K562 (cell line): ENCODE results near the gene NDUFAF4. TPM values are rescaled to one million over a fixed set of nuclear protein-coding genes. Genes with fewer than 3 reads are reported as not detected.

Source experiments
- ATAC-seq: fragments of 200-7000 bp; cut with Tn5 transposase; 3 replicates; pipeline ENCODE4 v1.9.1; 2020; ENCODE audit warnings: moderate library complexity
- BruUV-seq: library from RNA; stranded (reverse); fragments of 400-500 nt; replicated peaks from 2 replicates; lab custom pipeline; 2021; lab: Mats Ljungman, UMichigan
- CTCF ChIA-PET: fragments of 300-600 bp; formaldehyde crosslinking; extraction: SDS; loops from one replicate; lab custom pipeline; 2021; ENCODE audit warnings: low intra/inter-chr PET ratio; lab: Yijun Ruan, JAX
- POLR2A ChIA-PET: fragments of 300-600, 350-650 bp; sonication (Branson Sonifier 250); formaldehyde crosslinking; extraction: SDS; loops from one replicate; lab custom pipeline; 2021; ENCODE audit warnings: antibody characterized with exemption, inconsistent platforms; lab: Yijun Ruan, JAX
- DNase-seq, 4 experiments: peaks; one replicate each; pipeline versions ENCODE4 v3.0.0 to v3.0.0-alpha.2; 2011 to 2018; ENCODE audit warnings: low spot score in 3 of 4, mixed read lengths in 3 of 4; ENCODE audit errors: extremely low read depth in 1 of 4
- FAIRE-seq: peaks from 2 replicates; lab custom pipeline; 2011; peaks lifted over from hg19 to GRCh38; lab: Jason Lieb, UNC
- H2AFZ ChIP-seq: 2 replicates; pipeline ENCODE4 v1.6.0; 2011; ENCODE audit warnings: low read depth, low read length, control low read depth, inconsistent platforms
- H3K27ac ChIP-seq: fragments of 200-600 bp; 3 replicates; pipeline ENCODE4 v1.8.0; 2011; ENCODE audit warnings: low read depth, mild to moderate bottlenecking, control low read depth, inconsistent platforms, low read length, moderate library complexity, mixed read lengths; ENCODE audit errors: extremely low read depth
- H3K27me3 ChIP-seq, 2 experiments: fragments of 300-600 bp in 1 of 2; 2 replicates in 1 of 2; 3 replicates in 1 of 2; pipeline versions ENCODE4 v1.6.0 to v1.8.0; 2011; ENCODE audit warnings: inconsistent platforms in 2 of 2, low read length in 2 of 2, mild to moderate bottlenecking in 1 of 2, mixed read lengths in 1 of 2, moderate library complexity in 1 of 2; ENCODE audit not compliant: control insufficient read depth in 2 of 2, insufficient read depth in 2 of 2
- H3K36me3 ChIP-seq: fragments of 300-600 bp; 3 replicates; pipeline ENCODE4 v1.8.0; 2011; ENCODE audit warnings: mild to moderate bottlenecking, low read length, inconsistent platforms; ENCODE audit not compliant: control insufficient read depth, insufficient read depth
- H3K4me1 ChIP-seq, 2 experiments: fragments of 200-600 bp in 1 of 2; replicated peaks in 1 of 2; 2 replicates in 1 of 2; 3 replicates in 1 of 2; pipeline versions ENCODE4 v1.5.1 to v1.8.0; 2011; ENCODE audit warnings: inconsistent platforms in 2 of 2, low read length in 2 of 2, mild to moderate bottlenecking in 1 of 2, mixed read lengths in 1 of 2, moderate library complexity in 1 of 2; ENCODE audit not compliant: control insufficient read depth in 2 of 2, insufficient read depth in 2 of 2
- H3K4me2 ChIP-seq: 2 replicates; pipeline ENCODE4 v1.6.1; 2011; ENCODE audit warnings: low read length, control low read depth, inconsistent platforms, mixed read lengths; ENCODE audit not compliant: insufficient read depth
- H3K4me3 ChIP-seq: fragments of 200-600 bp; sonication (generic), shearing (Covaris generic); 2 replicates; pipeline ENCODE4 v1.5.1; 2016; ENCODE audit warnings: control low read depth, inconsistent platforms
- H3K79me2 ChIP-seq: fragments of 200-600 bp; 3 replicates; pipeline ENCODE4 v1.8.0; 2011; ENCODE audit warnings: low read length, inconsistent platforms; ENCODE audit not compliant: control insufficient read depth, insufficient read depth
- H3K9ac ChIP-seq, 2 experiments: 2 replicates each; pipeline versions ENCODE4 v1.6.0 to v1.6.1; 2011; ENCODE audit warnings: low read depth in 2 of 2, low read length in 2 of 2, control low read depth in 1 of 2, inconsistent platforms in 1 of 2, mild to moderate bottlenecking in 1 of 2, mixed read lengths in 1 of 2; ENCODE audit not compliant: insufficient read depth in 1 of 2
- H3K9me1 ChIP-seq: one replicate; pipeline ENCODE4 v1.6.0; 2011; ENCODE audit warnings: inconsistent platforms, mild to moderate bottlenecking, low read length, moderate library complexity; ENCODE audit not compliant: control insufficient read depth, insufficient read depth
- H3K9me3 ChIP-seq: replicated peaks from 2 replicates; pipeline ENCODE4 v1.5.1; 2011; ENCODE audit warnings: low read depth, low read length, inconsistent platforms; ENCODE audit not compliant: control insufficient read depth, insufficient read depth
- H4K20me1 ChIP-seq: replicated peaks from 2 replicates; pipeline ENCODE4 v1.6.1; 2011; ENCODE audit warnings: low read length, inconsistent platforms, mixed read lengths; ENCODE audit not compliant: control insufficient read depth, insufficient read depth
- NONO ChIP-seq, 2 experiments: fragments of 200-400 bp in 1 of 2; fragments of 450-650 bp in 1 of 2; formaldehyde crosslinking in 1 of 2; IDR thresholded peaks; 2 replicates each; pipeline ENCODE4 v1.6.1; 2017; ENCODE audit warnings: low read depth in 2 of 2, mild to moderate bottlenecking in 2 of 2, moderate library complexity in 2 of 2, low read length in 1 of 2
- NR2C1 ChIP-seq, 2 experiments: fragments of 450-650 bp; IDR thresholded peaks; 2 replicates each; pipeline ENCODE4 v1.6.1; 2017; ENCODE audit warnings: mild to moderate bottlenecking in 2 of 2, antibody characterized with exemption in 1 of 2, inconsistent platforms in 1 of 2, missing compliant biosample characterization in 1 of 2, missing genetic modification characterization in 1 of 2
- SMARCC2 ChIP-seq: fragments of 450-650 bp; IDR thresholded peaks from 2 replicates; pipeline ENCODE4 v1.6.1; 2017; ENCODE audit warnings: antibody characterized with exemption, moderate library complexity, mild to moderate bottlenecking, low read depth
- XRCC5 ChIP-seq: fragments of 200-400 bp; formaldehyde crosslinking; IDR thresholded peaks from 2 replicates; pipeline ENCODE4 v1.6.1; 2017; ENCODE audit warnings: low read depth, mild to moderate bottlenecking, low read length
- ZNF384 ChIP-seq: IDR thresholded peaks from 2 replicates; pipeline ENCODE4 v1.6.1; 2012; ENCODE audit warnings: low read depth, low read length, improper control_type of control experiment
- whole genome bisulfite sequencing: fragments of 100-300 bp; shearing (Covaris generic); methylation state at CpG from one replicate; pipeline ENCODE4 v1.1.6; 2016; ENCODE audit warnings: low coverage, mixed read lengths; ENCODE audit not compliant: insufficient coverage; ENCODE audit errors: missing lambda C conversion rate; 5-methylcytosine and 5-hydroxymethylcytosine counted together
- in situ Hi-C: fragments of 300-500 bp; cut with MboI; formaldehyde crosslinking; loops from 4 replicates; pipeline ENCODE4 v1.15.0; 2018; ENCODE audit warnings: inconsistent platforms, mixed read lengths
- intact Hi-C: fragments of 100-400 bp; cut with micrococcal nuclease; formaldehyde crosslinking; loops from 2 replicates; pipeline ENCODE4 v1.14.2; 2022
- polyA plus RNA-seq, 8 experiments: library from polyadenylated mRNA; depleted of rRNA in 4 of 8; stranded (reverse) in 5 of 8; unstranded in 3 of 8; fragments of >200 nt; fragmentation: Nextera tagmentation in 2 of 8; fragmentation: Illumina TruSeq in 1 of 8; extraction: Ambion mirVana in 2 of 8; extraction: Trizol in 1 of 8; gene quantifications; 2 replicates each; pipeline versions ENCODE4 v1.2.1 to v1.2.3, GENCODE V29; 2011 to 2014; ENCODE audit warnings: inconsistent platforms in 1 of 8, missing spikeins in 1 of 8
- total RNA-seq, 7 experiments: library from RNA; depleted of rRNA in 6 of 7; stranded (reverse); fragments of >200 nt in 6 of 7; fragmentation: Illumina TruSeq in 2 of 7; extraction: Trizol in 2 of 7; gene quantifications; 2 replicates each; pipeline versions ENCODE4 v1.2.1 to v1.2.3, GENCODE V29; 2011 to 2021; ENCODE audit warnings: low replicate concordance in 1 of 7
- TF ChIP-seq, protein P1 (sequence below): sonication (generic); formaldehyde crosslinking; IDR thresholded peaks from 2 replicates; pipeline ENCODE4 v1.8.0; 2023; ENCODE audit warnings: missing genetic modification reagents, mild to moderate bottlenecking, borderline replicate concordance

NDUFAF4 gene
- total and polyA plus RNA-seq, 9 of the 15 experiments (the other 6 are each of a cell fraction or from before 2014, with no cell fraction given): 45.0 to 418 (median 136) TPM

DNA sequence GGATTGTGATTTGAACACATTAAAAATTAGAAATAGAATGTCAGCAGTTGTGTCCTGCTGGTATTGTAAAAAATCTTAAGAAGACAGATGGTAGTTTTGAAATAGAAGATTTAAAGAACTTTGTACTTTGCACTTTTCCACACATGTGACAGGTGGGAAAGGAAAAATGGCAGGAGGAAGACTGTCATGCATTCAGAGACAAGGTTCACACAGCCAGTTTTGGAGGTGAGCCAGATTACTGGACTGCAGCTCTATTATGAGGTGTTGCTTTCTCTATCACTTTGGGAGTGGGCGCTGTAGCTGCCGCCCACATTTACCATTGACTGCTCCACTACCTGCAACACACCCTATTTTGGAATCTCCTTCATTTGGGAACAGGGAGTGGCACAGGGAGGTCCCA, 12.1 kb upstream of the NDUFAF4 start (continued):
- TF ChIP-seq, protein P1, sequence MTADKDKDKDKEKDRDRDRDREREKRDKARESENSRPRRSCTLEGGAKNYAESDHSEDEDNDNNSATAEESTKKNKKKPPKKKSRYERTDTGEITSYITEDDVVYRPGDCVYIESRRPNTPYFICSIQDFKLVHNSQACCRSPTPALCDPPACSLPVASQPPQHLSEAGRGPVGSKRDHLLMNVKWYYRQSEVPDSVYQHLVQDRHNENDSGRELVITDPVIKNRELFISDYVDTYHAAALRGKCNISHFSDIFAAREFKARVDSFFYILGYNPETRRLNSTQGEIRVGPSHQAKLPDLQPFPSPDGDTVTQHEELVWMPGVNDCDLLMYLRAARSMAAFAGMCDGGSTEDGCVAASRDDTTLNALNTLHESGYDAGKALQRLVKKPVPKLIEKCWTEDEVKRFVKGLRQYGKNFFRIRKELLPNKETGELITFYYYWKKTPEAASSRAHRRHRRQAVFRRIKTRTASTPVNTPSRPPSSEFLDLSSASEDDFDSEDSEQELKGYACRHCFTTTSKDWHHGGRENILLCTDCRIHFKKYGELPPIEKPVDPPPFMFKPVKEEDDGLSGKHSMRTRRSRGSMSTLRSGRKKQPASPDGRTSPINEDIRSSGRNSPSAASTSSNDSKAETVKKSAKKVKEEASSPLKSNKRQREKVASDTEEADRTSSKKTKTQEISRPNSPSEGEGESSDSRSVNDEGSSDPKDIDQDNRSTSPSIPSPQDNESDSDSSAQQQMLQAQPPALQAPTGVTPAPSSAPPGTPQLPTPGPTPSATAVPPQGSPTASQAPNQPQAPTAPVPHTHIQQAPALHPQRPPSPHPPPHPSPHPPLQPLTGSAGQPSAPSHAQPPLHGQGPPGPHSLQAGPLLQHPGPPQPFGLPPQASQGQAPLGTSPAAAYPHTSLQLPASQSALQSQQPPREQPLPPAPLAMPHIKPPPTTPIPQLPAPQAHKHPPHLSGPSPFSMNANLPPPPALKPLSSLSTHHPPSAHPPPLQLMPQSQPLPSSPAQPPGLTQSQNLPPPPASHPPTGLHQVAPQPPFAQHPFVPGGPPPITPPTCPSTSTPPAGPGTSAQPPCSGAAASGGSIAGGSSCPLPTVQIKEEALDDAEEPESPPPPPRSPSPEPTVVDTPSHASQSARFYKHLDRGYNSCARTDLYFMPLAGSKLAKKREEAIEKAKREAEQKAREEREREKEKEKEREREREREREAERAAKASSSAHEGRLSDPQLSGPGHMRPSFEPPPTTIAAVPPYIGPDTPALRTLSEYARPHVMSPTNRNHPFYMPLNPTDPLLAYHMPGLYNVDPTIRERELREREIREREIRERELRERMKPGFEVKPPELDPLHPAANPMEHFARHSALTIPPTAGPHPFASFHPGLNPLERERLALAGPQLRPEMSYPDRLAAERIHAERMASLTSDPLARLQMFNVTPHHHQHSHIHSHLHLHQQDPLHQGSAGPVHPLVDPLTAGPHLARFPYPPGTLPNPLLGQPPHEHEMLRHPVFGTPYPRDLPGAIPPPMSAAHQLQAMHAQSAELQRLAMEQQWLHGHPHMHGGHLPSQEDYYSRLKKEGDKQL (CRISPR knock-in tag): no peak
- TF ChIP-seq NR2C1 (IDR thresholded peaks at IDR 0.05) (no peak), NR2C1 (tag; IDR thresholded peaks at IDR 0.05) (no peak), NONO (IDR thresholded peaks at IDR 0.05; ENCODE audit: low read depth in 2 of 2, low read length in 1 of 2) (no peak)
- TF ChIP-seq, all 486 proteins: peak for 0

DNA sequence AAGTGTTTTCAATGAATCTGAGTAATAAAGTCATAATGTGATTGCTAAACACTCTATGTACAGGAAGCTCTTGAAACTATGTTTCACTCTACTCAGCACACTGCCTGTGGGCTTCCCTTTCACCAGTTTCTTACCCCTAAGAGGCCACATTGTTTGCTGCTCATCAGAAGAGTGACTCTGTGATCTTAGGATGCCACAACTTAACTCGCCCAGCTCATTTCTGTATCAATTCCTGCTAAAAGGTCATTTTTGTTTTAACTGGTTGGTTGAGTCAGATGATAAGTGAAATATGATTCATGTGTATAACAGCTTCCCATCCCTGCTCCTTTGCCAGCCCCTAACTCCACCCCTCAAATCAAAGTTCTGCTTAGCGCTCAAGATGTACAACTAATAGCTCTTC, 9.8 kb upstream of the NDUFAF4 start:
- intact Hi-C loops: no loop called here
- H3K4me1 ChIP-seq: no peaks in the 10 kb centered on the region
- ATAC-seq (no peak), FAIRE-seq (no peak), DNase-seq (no peak)
- TF ChIP-seq XRCC5 (no peak), ZNF384 (no peak), SMARCC2 (no peak)
- H2AFZ ChIP-seq: no peak overlapping the region
- no peaks in the 10 kb centered on the region for H3K9me3 ChIP-seq
- in situ Hi-C loops: no loop called here
- no peaks in the 10 kb centered on the region for H4K20me1 ChIP-seq
- no peaks in the 10 kb centered on the region for H3K9me1 ChIP-seq
- H3K4me3 ChIP-seq: no peak overlapping the region
- ChIA-PET CTCF (no interaction called here), POLR2A (interaction anchor here (0.8 kb wide), 1 partner anchor 9 kb away, joined by 4 read pairs; no protein-coding TSS in a partner anchor)
- H3K4me2 ChIP-seq: no peak overlapping the region
- H3K79me2 ChIP-seq: no peaks in the 10 kb centered on the region
- no peaks in the 10 kb centered on the region for H3K36me3 ChIP-seq
- H3K9ac ChIP-seq: no peak overlapping the region
- H3K27ac ChIP-seq: no peak overlapping the region
- WGBS: 3% methylated on average over 2 of the region's 2 CpGs
- peaks cover 0 to 3% of the 10 kb centered on the region in 2 experiments; a peak in 3 of 5 replicates for H3K27me3 ChIP-seq
- no TSS peak for BruUV-seq
